Skeletal muscle cell (primary cell): ENCODE measurements around the gene NINL.
"Not testable (repeated sequence)": the region's sequence is repeated elsewhere in the genome, so short reads cannot be mapped to it uniquely, and the experiment has no call there.

Experiments
- DNase-seq: peaks from one replicate; pipeline ENCODE4 v3.0.0-alpha.2; 2010; ENCODE audit warnings: low read depth
- H3K4me3 ChIP-seq: 2 replicates; pipeline ENCODE4 v1.5.1; 2011; ENCODE audit warnings: low read depth, mild to moderate bottlenecking, control low read depth, low read length, moderate library complexity

NINL gene

DNA sequence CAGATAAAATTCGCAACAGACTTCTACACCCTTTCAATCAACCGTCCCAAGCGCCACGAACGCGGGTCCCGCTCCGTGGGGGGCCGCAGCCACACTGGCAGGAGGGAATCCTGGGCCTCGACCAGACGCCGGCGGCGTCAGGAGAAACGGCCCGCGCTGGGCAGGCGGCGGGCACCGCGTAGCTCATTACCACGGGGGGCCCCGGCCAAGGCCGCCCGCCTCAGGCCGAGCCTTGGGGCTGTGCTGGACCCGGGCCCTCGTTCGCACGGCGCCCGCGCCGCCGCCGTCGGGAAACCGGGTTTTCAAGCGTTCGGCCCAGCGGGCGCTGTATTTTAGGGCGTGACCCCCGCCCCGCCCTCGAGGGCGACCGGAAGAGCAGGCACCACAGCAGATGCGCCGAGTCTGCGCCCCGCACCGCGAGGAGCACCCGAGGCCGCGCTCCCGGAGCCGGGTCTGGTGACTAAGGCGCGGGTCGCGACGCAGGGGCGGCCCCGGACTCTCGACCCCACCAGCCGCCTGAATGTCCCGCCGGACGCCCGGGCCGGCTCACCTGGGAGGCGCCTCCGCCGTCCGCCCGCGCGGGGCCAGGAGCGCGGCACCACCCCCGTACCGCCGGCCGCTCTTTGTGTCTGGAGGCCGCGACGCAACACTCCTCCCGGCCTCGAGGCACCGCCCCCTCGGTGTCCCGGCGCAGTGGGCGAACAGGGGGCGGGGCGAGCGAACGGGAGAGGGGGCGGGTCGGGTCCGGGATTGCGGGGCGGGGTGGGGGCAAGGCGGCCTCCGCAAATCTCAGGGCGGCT, at the start of gene NINL:
Gene NINL, minus strand, starts transcription at position 627 of the 800 bp plus-strand sequence. CDS start 58,944 bp downstream, outside the sequence.
- no peak for DNase-seq
- peak within 1 kb of the TSS; percentile 68 for H3K4me3 ChIP-seq

DNA sequence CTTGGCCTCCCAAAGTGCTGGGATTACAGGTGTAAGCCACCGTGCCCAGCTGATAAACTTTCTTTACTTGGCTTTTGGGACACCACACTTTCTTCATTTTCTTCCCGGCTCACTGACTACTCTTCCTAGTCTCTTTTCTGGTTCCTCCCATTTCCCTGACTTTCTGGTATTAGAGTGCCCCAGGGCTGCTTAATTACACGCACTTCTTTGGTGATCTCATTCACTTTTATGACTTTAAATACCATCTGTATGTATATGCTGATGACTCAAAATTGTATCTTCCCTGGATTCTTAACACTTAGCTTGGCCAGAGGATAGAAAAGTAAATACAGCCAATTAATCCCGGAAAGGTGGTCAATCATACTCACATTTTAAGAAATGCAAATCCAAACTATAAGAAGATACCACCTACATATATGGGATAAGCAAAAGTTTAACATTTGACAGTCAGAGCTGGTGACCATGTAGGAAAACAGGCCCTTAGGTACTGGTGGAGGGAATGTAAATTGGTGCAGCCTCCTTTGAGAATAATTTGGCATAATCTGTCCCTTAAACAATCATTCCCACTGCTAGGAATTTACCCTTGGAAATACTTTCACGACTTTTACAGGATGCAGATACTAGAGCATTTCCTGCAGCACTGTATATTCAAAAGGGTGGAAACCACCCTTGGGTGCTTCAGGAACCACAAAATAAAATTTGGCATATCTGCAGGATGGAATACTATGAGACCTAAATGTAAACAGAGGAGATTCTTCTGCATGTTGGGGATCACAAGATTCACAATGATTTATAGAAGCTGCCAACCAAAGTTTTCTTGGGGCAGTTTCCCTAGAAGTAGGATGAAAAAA, 47.8 kb upstream of the NINL start:
- H3K4me3 ChIP-seq, result no peak overlapping the region
- no peak for DNase-seq

DNA sequence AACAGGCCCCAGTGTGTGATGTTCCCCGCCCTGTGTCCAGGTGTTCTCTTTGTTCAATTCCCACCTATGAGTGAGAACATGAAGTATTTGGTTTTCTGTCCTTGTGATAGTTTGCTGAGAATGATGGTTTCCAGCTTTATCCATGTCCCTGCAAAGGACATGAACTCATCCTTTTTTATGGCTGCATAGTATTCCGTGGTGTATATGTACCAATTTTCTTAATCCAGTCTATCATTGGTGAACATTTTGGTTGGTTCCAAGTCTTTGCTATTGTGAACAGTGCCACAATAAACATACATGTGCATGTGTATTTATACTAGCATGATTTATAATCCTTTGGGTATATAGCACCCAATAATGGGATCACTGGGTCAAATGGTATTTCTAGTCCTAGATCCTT, 45.3 kb upstream of the NINL start:
- not testable (repeated sequence) for DNase-seq, H3K4me3 ChIP-seq

DNA sequence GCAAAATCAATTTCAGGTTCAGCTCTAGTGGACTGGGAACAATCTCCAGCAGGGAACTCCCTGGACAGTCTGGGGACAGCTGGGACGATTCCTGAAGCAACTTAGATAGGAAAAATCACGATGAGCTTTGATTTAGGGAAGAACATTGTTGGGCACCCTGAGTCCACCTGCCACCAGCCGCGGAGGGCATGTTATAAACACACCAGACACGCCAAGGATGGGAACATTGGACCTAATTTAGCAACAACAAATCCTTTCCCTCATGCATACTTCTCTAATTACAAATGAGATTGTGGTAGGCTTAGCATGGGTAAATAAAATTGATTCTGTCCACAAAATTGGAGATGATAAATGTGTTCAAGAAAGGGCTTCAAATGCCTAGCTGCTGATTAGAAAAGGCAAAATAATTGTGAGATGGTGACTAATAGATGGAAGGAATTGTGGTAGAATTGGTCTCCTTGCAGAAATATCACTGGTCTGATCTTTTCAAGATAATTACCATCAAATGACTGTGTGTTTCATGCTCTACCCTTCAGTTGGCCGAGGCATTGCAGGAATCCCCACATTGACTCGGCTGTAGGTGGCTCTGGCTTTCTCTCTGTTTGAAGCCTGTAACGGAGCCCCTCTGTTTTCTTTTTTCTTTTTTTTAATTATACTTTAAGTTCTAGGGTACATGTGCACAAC, 44.6 kb upstream of the NINL start:
- H3K4me3 ChIP-seq, result no peak overlapping the region
- DNase-seq, result no peak

DNA sequence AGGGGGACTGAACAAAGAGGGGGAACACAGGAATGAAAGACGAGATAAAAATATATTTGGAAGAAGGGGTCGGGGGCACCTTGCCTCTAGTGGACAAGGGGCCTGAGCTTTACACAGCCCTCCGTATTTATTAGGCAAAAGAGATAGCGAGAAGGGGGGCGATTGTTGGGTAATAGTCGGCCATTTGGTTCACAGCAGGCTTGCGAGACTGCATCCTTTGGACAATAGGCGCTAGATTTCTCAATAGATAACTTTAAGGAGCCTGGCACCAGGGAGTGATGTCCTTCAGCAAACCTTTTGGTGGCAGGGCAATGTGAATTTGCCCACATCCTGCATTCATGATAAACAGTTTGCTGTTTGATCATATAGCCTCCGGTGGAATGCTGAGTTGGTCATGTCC, 41.4 kb upstream of the NINL start:
- DNase-seq, result no peak
- no peak overlapping the region for H3K4me3 ChIP-seq

DNA sequence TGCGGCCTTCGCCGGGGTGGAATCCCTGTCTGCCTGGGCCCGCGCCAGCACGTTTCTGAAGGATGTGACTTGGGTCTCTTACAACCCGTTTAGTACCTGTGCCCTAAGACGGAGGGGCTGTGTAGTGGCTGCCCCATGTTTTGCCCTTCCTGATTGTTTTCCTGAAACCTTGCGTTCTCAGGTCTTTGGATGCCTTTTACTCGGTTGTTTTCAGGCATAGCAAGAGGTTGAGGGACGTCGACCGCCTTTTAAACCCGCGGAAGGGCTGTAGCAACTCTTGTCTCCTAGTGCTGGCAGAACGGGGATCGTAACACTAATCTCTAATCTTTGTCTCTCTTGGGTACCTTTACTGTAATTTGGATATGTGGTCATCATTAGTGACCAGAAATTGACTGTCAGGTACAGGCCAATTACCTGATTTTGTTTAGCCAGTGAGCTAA, 39.2 kb upstream of the NINL start:
- peak overlapping the region; percentile 96 for H3K4me3 ChIP-seq
- DNase-seq, result no peak

DNA sequence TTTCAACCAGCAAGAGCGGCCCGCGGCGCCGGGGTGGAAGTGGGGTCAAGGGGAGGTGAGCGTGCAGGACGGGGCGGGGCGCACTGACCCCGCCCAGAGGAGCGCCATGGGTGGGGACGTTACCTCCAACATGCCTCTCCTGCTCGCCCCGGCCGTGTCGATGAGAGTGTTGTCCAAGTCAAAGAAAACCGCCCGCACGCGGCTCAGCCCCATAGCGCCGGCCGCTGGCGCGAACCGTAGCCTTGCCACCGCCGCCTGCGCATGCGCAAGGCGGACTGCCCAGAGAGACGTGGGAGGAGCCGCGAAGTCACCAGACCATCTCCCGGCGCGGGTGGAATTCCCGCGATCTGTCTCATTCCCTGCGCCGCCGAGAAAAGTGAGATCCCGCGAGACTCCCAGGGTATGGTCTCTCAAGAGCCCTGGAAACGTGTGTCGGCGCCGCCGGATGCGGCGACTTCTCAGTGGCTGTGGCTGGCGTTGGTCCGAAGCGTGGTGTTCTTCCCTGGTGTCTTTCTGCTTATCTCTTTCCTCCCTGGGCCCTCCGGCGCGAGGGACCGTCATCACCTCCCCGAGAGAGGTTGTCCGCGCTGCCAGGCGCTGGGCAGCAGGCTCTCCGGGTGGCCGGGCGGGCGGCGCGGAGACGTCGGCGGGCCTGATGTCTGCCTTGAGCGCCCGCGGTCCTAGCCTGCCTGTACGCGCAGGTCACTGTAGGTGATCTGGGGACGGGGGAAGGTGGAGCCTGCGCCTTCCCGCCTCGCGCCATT, 38.6 kb upstream of the NINL start, which contains the start of gene NANP:
Gene NANP, minus strand, starts transcription at position 279 of the 764 bp plus-strand sequence. Its CDS starts 66 bp downstream, at position 213.
- peak within 1 kb of the TSS; percentile 96 for H3K4me3 ChIP-seq
- DNase-seq, result peak; percentile 92

DNA sequence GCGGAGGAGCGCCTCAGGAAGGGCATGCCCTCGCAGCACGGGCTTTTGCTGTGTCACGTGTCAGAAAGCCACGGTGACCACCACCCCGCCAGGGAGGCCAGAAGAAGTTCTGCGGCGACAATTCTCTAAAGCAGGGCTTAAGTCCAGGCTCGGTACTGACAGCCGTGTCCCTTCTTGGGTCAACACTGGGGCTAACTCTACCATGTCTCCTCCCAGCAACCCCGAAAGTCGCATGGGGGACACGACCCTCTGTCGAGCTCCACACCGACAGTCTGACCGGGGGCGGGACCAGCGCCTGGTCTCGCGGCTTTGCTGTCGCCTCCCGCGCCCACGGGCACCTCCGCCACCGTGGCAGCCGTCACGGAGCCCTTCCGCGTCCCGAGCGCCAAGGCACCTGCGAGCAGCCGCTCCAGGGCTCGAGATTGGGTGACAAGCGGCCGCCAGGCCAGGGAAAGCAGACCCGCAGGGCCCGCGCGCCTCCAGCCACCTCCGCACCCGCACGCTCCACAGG, 37.9 kb upstream of the NINL start:
- DNase-seq, result no peak

DNA sequence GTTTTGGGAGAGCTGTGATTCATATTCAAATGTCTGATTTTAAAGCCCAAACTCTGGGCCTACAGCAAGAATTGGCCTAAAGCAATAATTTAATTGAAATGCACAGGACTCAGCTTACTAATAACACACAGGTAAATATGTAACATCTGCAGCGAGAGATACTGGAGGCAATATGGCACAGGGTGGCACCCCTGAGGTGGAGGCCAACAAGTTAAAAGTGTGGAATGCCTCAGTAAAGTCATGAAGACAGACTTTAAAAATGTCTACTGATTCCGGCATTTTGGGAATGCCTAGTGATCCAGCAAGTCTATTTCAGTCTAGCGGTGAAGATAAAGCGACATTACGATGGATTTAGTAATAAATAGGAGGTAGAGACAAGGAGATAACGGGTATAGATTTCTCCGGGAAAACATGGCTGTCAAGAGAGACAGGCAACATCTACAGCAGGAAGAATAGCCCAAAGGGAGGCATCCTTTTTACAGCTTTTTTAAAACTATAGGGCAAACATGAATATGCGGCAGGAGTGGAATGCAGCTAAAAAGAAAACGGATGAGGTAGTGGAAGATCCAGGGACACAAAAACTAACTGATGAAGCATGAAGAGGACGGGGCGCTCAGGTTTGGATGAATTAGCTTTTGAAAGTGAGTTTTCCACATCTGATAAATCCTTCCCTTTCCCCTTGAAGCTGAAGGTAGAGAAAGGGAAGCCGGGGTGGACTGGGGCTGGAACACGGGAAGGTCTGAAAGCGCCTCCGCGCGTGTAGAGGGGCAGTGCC, 37.3 kb upstream of the NINL start:
- no peak for DNase-seq
- H3K4me3 ChIP-seq, result peak overlapping the region; percentile 96

More for the DNA sequence above, 37.9 kb upstream of the NINL start:
- H3K4me3 ChIP-seq, result peak overlapping the region; percentile 96

DNA sequence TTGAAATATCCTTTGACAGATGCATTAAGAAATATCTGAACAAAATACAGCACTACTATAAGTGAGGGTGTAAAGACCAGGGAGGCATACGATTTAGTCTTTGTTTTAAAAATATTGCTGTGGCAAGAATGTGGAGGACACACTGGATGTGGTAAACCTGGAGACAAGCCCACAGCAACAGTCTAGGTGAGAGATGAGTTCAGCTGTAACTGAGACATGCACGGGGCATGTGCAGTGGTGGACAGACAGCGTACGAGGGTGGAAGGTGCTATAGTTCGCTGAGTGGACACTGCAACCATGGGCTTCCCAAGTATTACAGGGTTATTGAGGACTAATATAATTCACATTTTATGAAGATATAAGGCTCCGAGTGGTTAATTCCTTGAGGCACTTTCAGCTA, 36.7 kb upstream of the NINL start:
- DNase-seq, result no peak
- H3K4me3 ChIP-seq, result no peak overlapping the region

DNA sequence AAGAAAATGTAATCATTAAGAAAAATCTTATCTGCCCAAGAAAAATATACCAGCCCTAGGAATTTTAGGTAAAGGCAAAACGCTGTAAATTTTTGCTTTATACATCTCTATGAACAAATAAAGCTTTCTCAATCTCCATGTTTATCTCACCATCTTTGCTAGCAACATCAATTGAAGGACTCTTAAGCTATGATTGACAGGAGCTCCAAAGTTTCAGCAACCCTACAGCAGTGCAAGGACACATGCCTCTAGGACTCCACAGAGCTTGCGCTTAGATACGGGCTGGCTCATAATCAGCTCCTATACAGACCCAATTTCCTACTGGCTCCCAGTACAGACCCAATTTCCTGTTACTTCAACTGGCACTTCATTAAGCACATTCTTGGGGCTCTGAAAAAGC, 34.2 kb upstream of the NINL start:
- H3K4me3 ChIP-seq, result no peak overlapping the region
- no peak for DNase-seq

DNA sequence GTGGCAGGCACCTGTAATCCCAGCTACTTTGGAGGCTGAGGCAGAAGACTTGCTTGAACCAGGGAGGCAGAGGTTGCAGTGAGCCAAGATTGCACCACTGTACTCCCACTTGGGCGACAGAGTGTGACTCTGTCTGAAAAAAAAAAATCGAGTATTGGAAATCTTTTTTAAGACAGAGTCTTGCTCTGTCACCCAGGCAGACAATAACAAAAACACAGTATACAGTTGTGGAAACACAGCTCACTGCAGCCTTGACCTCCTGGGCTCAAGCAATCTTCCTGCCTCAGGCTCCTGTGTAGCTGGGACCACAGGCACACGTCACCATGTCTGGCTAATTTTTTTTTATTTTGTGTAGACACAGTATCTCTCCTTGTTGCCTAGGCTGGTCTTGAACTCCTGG, 23.4 kb upstream of the NINL start:
- no peak for DNase-seq
- H3K4me3 ChIP-seq, result no peak overlapping the region

DNA sequence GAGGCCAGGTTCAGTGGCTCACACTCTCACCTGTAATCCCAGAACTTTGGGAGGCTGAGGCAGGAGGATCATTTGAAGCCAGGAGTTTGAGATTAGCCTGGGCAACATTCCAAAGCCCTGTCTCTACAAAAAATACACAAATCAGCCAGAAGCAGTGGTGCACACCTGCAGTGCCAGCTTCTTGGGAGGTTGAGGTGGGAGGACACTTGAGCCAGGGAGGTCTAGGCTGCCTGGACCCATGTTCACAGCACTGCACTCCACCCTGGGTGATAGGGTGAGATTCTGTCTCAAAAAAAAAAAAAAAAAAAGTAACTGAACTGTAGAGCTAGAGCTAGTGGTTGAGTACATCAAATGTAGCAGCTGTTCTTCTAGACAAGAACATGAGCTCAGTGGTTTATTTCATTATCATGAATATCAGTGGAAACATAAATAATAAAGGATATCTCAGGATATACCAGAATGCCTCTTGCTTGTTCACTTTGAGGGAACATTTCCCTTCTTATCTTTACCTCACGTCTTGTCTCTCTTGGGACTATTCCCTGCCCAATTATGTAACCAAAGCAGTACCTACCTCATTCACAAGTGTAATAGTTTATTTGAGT, 20.9 kb upstream of the NINL start:
- H3K4me3 ChIP-seq, result no peak overlapping the region
- no peak for DNase-seq

DNA sequence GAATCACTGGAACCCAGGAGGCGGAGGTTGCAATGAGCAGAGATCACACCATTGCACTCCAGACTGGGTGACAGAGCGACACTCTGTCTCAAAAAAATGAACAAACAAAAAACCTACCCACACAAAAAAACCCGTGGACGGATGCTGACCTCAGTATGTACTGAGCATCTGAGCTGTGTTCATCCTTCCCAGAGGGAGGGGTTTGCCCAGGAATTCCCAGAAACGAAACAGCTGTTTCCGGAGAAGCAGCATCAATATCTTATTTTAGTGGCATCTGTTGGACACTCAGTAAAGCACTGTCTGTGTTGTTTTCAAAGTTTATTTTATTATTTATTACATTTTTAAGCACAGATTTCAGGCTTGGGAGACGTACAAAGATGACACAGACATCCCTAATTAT, 19.8 kb upstream of the NINL start:
- no peak for DNase-seq
- H3K4me3 ChIP-seq, result no peak overlapping the region

DNA sequence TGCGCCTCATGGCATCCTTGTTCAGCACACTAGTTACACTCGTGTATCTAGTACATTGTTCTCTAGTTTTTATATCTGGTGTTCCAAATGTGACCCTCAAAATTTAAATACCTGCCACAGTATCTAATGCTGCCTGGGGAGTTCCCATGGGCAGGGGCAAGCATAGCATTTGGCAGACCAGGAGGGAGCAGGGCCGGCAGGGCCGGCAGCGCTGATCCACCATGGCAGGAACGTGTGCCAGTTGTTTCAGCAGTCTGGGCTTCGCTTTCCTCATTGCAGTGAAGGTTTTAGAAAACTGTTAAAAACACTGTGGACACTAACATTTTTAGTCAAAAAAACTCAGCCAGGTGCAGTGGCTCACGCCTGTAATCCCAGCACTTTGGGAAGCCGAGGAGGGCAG, 19.3 kb upstream of the NINL start:
- no peak overlapping the region for H3K4me3 ChIP-seq
- DNase-seq, result no peak

DNA sequence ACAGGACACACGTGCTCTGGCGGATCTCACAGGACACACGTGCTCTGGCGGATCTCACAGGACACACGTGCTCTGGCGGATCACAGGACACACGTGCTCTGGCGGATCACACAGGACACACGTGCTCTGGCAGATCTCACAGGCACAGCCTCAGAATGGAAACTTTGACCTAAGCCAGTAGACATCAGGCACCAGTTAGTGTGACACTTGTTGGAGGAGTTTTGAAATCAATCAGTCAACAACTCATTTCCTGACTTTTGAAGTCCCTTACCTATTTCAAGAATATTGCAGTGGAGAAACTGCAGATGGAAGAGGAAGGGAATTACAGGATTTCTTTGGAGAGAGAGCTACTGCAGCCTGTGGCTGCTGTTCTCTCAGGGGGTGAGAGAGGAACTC, 17.6 kb upstream of the NINL start:
- DNase-seq, H3K4me3 ChIP-seq: not testable (repeated sequence)

DNA sequence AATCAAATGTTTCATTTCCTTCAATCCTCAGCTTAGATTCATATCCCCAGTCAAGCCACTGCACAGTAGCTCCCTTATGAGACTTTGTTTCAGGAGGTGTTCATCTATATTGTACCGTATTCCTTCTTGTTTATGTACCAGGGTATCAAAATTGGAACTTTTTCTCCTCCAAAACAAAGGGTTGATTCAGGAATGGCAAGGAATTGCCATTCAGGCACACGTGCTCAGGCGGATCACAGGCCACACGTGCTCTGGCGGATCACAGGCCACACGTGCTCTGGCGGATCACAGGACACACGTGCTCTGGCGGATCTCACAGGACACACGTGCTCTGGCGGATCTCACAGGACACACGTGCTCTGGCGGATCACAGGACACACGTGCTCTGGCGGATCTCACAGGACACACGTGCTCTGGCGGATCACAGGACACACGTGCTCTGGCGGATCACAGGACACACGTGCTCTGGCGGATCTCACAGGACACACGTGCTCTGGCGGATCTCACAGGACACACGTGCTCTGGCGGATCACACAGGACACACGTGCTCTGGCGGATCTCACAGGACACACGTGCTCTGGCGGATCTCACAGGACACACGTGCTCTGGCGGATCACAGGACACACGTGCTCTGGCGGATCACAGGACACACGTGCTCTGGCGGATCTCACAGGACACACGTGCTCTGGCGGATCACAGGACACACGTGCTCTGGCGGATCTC, 17.0 kb upstream of the NINL start:
- not testable (repeated sequence) for H3K4me3 ChIP-seq, DNase-seq
